Mucosa of stomach (tissue), 1 donor: Measurements from ENCODE around the gene PCDHA6.
"Not testable (repeated sequence)": the region's sequence is repeated elsewhere in the genome, so short reads cannot be mapped to it uniquely, and the experiment has no call there.

Experiments used
- H3K27me3 ChIP-seq: one replicate; pipeline ENCODE4 v1.7.0; 2013; ENCODE audit warnings: mild to moderate bottlenecking, low read length; ENCODE audit not compliant: control insufficient read depth, insufficient read depth
- H3K36me3 ChIP-seq: one replicate; pipeline ENCODE4 v1.7.0; 2013; ENCODE audit warnings: low read length; ENCODE audit not compliant: control insufficient read depth, insufficient read depth
- H3K4me1 ChIP-seq: one replicate; pipeline ENCODE4 v1.7.0; 2013; ENCODE audit warnings: mild to moderate bottlenecking, low read length; ENCODE audit not compliant: control insufficient read depth, insufficient read depth
- H3K4me3 ChIP-seq: one replicate; pipeline ENCODE4 v1.7.0; 2013; ENCODE audit warnings: low read length
- H3K9ac ChIP-seq: one replicate; pipeline ENCODE4 v1.7.0; 2013; ENCODE audit warnings: mild to moderate bottlenecking, low read length, moderate library complexity
- H3K9me3 ChIP-seq: one replicate; pipeline ENCODE4 v1.7.0; 2013; ENCODE audit warnings: mild to moderate bottlenecking, low read length, moderate library complexity; ENCODE audit not compliant: control insufficient read depth
- donor health status: Pancreatic carcinoma.

PCDHA6 gene

GRCh38 chr5:140800816-140801493, 26.8 kb upstream of the PCDHA6 start, which contains the start of gene PCDHA3:
TSS of gene PCDHA3 (plus strand) at chr5:140801057.
- H3K9me3 ChIP-seq: no peaks in the 10 kb centered on the region
- H3K9ac ChIP-seq: no peak within 1 kb of the TSS
- no peaks in the 10 kb centered on the region for H3K4me1 ChIP-seq
- no peaks in the 10 kb centered on the region for H3K27me3 ChIP-seq
- no peak within 1 kb of the TSS for H3K4me3 ChIP-seq
- H3K36me3 ChIP-seq: no peaks in the 10 kb centered on the region

- Histone ChIP-seq H3K9ac (no peak overlapping the region), H3K36me3 (no peaks in the 10 kb centered on the region), H3K4me1 (no peaks in the 10 kb centered on the region), H3K9me3 (no peaks in the 10 kb centered on the region), H3K27me3 (no peaks in the 10 kb centered on the region), H3K4me3 (no peak overlapping the region)
Measured at GRCh38 chr5:140801494-140801841, 26.3 kb upstream of the PCDHA6 start.

- H3K27me3 ChIP-seq, H3K4me3 ChIP-seq, H3K36me3 ChIP-seq, H3K9me3 ChIP-seq, H3K9ac ChIP-seq, H3K4me1 ChIP-seq: not testable (repeated sequence)
Measured at GRCh38 chr5:140802381-140802780, 25.4 kb upstream of the PCDHA6 start.

GRCh38 chr5:140802781-140803271, 24.9 kb upstream of the PCDHA6 start:
- no peaks in the 10 kb centered on the region for H3K27me3 ChIP-seq
- H3K4me3 ChIP-seq: no peak overlapping the region
- H3K9me3 ChIP-seq: no peaks in the 10 kb centered on the region
- no peak overlapping the region for H3K9ac ChIP-seq
- H3K4me1 ChIP-seq: no peaks in the 10 kb centered on the region
- no peaks in the 10 kb centered on the region for H3K36me3 ChIP-seq

- Histone ChIP-seq H3K27me3 (no peaks in the 10 kb centered on the region), H3K4me1 (no peaks in the 10 kb centered on the region), H3K9me3 (no peaks in the 10 kb centered on the region), H3K9ac (no peak within 1 kb of the TSS), H3K36me3 (no peaks in the 10 kb centered on the region), H3K4me3 (no peak within 1 kb of the TSS)
Measured at GRCh38 chr5:140806834-140807775, 20.7 kb upstream of the PCDHA6 start, which contains the start of gene PCDHA4. TSS of gene PCDHA4 (plus strand) at chr5:140807068.

- not testable (repeated sequence) for H3K9me3 ChIP-seq, H3K4me1 ChIP-seq, H3K27me3 ChIP-seq, H3K36me3 ChIP-seq, H3K9ac ChIP-seq, H3K4me3 ChIP-seq
Measured at GRCh38 chr5:140808241-140808888, 19.4 kb upstream of the PCDHA6 start.

GRCh38 chr5:140808889-140809291, 18.9 kb upstream of the PCDHA6 start:
- Histone ChIP-seq H3K4me3 (no peak overlapping the region), H3K4me1 (no peaks in the 10 kb centered on the region), H3K27me3 (no peaks in the 10 kb centered on the region), H3K9me3 (no peaks in the 10 kb centered on the region), H3K9ac (no peak overlapping the region), H3K36me3 (no peaks in the 10 kb centered on the region)

GRCh38 chr5:140821375-140822280, 6.1 kb upstream of the PCDHA6 start, which contains the start of gene PCDHA5:
TSS of gene PCDHA5 (plus strand) at chr5:140821613.
- Histone ChIP-seq H3K4me3 (no peak within 1 kb of the TSS), H3K9me3 (no peaks in the 10 kb centered on the region), H3K36me3 (no peaks in the 10 kb centered on the region), H3K9ac (no peak within 1 kb of the TSS), H3K27me3 (no peaks in the 10 kb centered on the region), H3K4me1 (no peaks in the 10 kb centered on the region)

- no peak overlapping the region for H3K4me3 ChIP-seq
- no peak overlapping the region for H3K9ac ChIP-seq
- H3K27me3 ChIP-seq: no peaks in the 10 kb centered on the region
- H3K4me1 ChIP-seq: no peaks in the 10 kb centered on the region
- H3K9me3 ChIP-seq: no peaks in the 10 kb centered on the region
- no peaks in the 10 kb centered on the region for H3K36me3 ChIP-seq
Measured at GRCh38 chr5:140822281-140822629, 5.5 kb upstream of the PCDHA6 start.

GRCh38 chr5:140822969-140823368, 4.8 kb upstream of the PCDHA6 start:
- H3K36me3 ChIP-seq, H3K9me3 ChIP-seq, H3K4me1 ChIP-seq, H3K9ac ChIP-seq, H3K4me3 ChIP-seq, H3K27me3 ChIP-seq: not testable (repeated sequence)

- no peak overlapping the region for H3K9ac ChIP-seq
- H3K27me3 ChIP-seq: no peaks in the 10 kb centered on the region
- H3K9me3 ChIP-seq: no peaks in the 10 kb centered on the region
- no peaks in the 10 kb centered on the region for H3K4me1 ChIP-seq
- no peaks in the 10 kb centered on the region for H3K36me3 ChIP-seq
- no peak overlapping the region for H3K4me3 ChIP-seq
Measured at GRCh38 chr5:140823475-140823874, 4.3 kb upstream of the PCDHA6 start.
